NT2/D1 (cell line): ENCODE data around the gene OR4D2.

Experiments
- SUZ12 ChIP-seq: IDR thresholded peaks from 2 replicates; pipeline ENCODE4 v1.6.1; 2011; ENCODE audit not compliant: insufficient read length, insufficient read depth; ENCODE audit errors: extremely low read depth
- YY1 ChIP-seq: IDR thresholded peaks from 2 replicates; pipeline ENCODE4 v1.6.1; 2011; ENCODE audit not compliant: insufficient read length, insufficient read depth
- ZNF274 ChIP-seq: IDR thresholded peaks from 2 replicates; pipeline ENCODE4 v1.6.1; 2011; ENCODE audit warnings: mild to moderate bottlenecking, low read depth, low read length

GRCh38 chr17:58191241-58191896 is 24.6 kb downstream of the OR4D2 start:
- no peak for TF ChIP-seq ZNF274
- TF ChIP-seq YY1, result no peak
- no peak for TF ChIP-seq SUZ12
